H1 (cell line): ENCODE results near the gene CDKN3.

Experiments
- EZH2 ChIP-seq: fragments of 200-600 bp; sonication (generic); IDR thresholded peaks from 2 replicates; pipeline ENCODE4 v1.7.1; 2012; ENCODE audit warnings: low read depth, mild to moderate bottlenecking, moderate library complexity, low read length, inconsistent platforms; ENCODE audit not compliant: severe bottlenecking
- POLR2A ChIP-seq, 2 experiments: IDR thresholded peaks; 1 replicate in 1 of 2; 2 replicates in 1 of 2; pipeline ENCODE4 v1.6.1; 2011; ENCODE audit warnings: low read depth in 2 of 2, low read length in 2 of 2, mild to moderate bottlenecking in 2 of 2; ENCODE audit errors: control extremely low read depth in 1 of 2
- RXRA ChIP-seq: IDR thresholded peaks from 2 replicates; pipeline ENCODE4 v1.6.1; 2011; ENCODE audit warnings: low read depth, mild to moderate bottlenecking, low read length, moderate library complexity; ENCODE audit not compliant: insufficient read depth
- TF ChIP-seq, protein P1 (sequence below): IDR thresholded peaks from 2 replicates; pipeline ENCODE4 v1.6.1; 2011; ENCODE audit warnings: low read depth, mild to moderate bottlenecking, low read length; ENCODE audit not compliant: insufficient read depth
- TF ChIP-seq, protein P2 (sequence below), 3 experiments: IDR thresholded peaks; 1 replicate in 2 of 3; 2 replicates in 1 of 3; pipeline versions ENCODE4 v1.5.1 to v1.6.1; 2011; ENCODE audit warnings: low read length in 3 of 3, mild to moderate bottlenecking in 3 of 3, inconsistent platforms in 2 of 3, low read depth in 1 of 3, moderate library complexity in 1 of 3; ENCODE audit not compliant: insufficient read depth in 1 of 3; ENCODE audit errors: control extremely low read depth in 1 of 3

DNA sequence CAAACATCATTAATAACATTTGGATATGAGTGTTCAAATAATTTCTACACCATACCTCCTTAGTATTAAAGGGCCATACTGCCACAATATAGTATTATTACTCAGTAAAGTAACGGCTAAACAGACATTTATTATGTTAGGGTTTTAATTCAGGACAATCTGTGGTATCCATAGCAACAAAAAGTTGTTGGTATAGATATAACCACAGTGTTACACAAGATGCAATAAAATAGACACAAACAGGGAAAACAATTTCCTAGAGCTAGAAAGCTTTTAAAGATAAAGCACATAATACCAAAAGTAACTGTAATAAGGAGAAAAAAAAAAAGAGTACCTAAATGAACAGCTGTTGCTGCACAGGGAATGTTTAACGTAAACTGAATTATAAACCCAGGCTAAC is 28.3 kb downstream of the CDKN3 start:
- TF ChIP-seq EZH2, result no peak
- TF ChIP-seq, protein P1, sequence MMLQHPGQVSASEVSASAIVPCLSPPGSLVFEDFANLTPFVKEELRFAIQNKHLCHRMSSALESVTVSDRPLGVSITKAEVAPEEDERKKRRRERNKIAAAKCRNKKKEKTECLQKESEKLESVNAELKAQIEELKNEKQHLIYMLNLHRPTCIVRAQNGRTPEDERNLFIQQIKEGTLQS, result no peak
- TF ChIP-seq, protein P2, sequence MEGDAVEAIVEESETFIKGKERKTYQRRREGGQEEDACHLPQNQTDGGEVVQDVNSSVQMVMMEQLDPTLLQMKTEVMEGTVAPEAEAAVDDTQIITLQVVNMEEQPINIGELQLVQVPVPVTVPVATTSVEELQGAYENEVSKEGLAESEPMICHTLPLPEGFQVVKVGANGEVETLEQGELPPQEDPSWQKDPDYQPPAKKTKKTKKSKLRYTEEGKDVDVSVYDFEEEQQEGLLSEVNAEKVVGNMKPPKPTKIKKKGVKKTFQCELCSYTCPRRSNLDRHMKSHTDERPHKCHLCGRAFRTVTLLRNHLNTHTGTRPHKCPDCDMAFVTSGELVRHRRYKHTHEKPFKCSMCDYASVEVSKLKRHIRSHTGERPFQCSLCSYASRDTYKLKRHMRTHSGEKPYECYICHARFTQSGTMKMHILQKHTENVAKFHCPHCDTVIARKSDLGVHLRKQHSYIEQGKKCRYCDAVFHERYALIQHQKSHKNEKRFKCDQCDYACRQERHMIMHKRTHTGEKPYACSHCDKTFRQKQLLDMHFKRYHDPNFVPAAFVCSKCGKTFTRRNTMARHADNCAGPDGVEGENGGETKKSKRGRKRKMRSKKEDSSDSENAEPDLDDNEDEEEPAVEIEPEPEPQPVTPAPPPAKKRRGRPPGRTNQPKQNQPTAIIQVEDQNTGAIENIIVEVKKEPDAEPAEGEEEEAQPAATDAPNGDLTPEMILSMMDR (IDR thresholded peaks at IDR 0.05; ENCODE audit: control extremely low read depth in 1 of 3, insufficient read depth in 1 of 3, low read depth in 1 of 3, low read length in 3 of 3), result no peak
- TF ChIP-seq POLR2A (IDR thresholded peaks at IDR 0.05; ENCODE audit: control extremely low read depth in 1 of 2, low read depth in 2 of 2, low read length in 2 of 2), result no peak
- TF ChIP-seq RXRA, result no peak
